Renal cortex interstitium (tissue), 3 donors: ENCODE measurements around the gene BEX4. TPM values are rescaled to one million over a fixed set of nuclear protein-coding genes. Genes with fewer than 3 reads are reported as not detected.

Experiments used
- polyA plus RNA-seq, 3 donors: library from polyadenylated mRNA; unstranded; fragments of 120-200 nt; gene quantifications; one replicate each; pipeline ENCODE4 v1.2.1, GENCODE V29; 2013; ENCODE audit not compliant: insufficient read length in 3 of 3

BEX4 gene
- polyA plus RNA-seq, 3 donors = 142 to 182 (median 155) TPM

Other genes starting within 250 kb of the BEX4 start
- 10 to 100 TPM; 53.1 to 63.7 (median 57.1) TPM for gene BEX1, start 150.9 kb upstream of the BEX4 start, polyA plus RNA-seq
- gene NXF3, start 122.0 kb upstream of the BEX4 start, polyA plus RNA-seq = under 1 TPM in 2 of 3 donors, not detected in 1; 0.11 to 0.19 TPM
- 100 to 1,000 TPM; 132 to 165 (median 145) TPM for gene TCEAL8, start 40.0 kb downstream of the BEX4 start, polyA plus RNA-seq
- gene TCEAL5, start 61.6 kb downstream of the BEX4 start, polyA plus RNA-seq = 10 to 100 TPM; 12.0 to 17.8 (median 14.5) TPM
- gene BEX2, start 95.9 kb downstream of the BEX4 start, polyA plus RNA-seq = 10 to 100 TPM; 73.1 to 88.9 (median 78.9) TPM
- gene TCEAL7, start 115.1 kb downstream of the BEX4 start, polyA plus RNA-seq = 10 to 100 TPM; 30.8 to 40.4 (median 37.8) TPM
- gene TCEAL9, start 141.4 kb downstream of the BEX4 start, polyA plus RNA-seq = 100 to 1,000 TPM; 199 to 240 (median 213) TPM
- gene BEX3, start 161.4 kb downstream of the BEX4 start, polyA plus RNA-seq = 100 to 1,000 TPM; 475 to 590 (median 586) TPM